ENCODE data around the gene OAS2.

DNA sequence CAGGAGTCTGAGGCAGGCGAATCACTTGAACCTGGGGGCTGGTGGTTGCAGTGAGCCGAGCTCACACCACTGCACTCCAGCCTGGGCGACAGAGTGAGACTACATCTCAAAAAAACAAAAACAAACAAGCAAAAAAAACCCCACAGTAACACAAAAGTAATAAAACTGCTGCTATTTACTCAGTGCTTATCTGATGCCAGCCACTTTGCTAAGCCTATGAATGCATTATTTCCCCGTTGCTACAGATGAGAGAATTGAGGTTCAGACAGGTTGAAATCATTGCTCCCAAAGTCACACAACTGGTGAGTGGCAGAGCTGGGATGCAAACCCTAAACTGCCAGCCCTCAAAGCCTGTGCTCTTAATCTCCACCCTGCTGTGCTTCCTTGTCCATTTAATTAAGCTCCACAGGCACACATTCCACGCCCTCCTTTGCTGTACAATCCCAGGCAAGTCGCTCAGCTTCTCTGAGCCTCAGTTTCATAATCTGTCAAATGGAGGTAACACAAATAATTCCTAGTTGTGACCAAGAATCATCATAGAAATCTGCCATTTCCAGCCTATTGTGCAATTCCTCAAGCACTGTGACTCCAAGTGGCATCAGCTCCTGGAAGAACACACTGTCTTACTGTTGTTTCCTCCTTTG lies 45.7 kb upstream of the OAS2 start:
- TF ChIP-seq EZH2phosphoT487 (IDR thresholded peaks at IDR 0.05; ENCODE audit: low read depth, severe bottlenecking, unreplicated experiment): no peak
- TF ChIP-seq, protein P1, sequence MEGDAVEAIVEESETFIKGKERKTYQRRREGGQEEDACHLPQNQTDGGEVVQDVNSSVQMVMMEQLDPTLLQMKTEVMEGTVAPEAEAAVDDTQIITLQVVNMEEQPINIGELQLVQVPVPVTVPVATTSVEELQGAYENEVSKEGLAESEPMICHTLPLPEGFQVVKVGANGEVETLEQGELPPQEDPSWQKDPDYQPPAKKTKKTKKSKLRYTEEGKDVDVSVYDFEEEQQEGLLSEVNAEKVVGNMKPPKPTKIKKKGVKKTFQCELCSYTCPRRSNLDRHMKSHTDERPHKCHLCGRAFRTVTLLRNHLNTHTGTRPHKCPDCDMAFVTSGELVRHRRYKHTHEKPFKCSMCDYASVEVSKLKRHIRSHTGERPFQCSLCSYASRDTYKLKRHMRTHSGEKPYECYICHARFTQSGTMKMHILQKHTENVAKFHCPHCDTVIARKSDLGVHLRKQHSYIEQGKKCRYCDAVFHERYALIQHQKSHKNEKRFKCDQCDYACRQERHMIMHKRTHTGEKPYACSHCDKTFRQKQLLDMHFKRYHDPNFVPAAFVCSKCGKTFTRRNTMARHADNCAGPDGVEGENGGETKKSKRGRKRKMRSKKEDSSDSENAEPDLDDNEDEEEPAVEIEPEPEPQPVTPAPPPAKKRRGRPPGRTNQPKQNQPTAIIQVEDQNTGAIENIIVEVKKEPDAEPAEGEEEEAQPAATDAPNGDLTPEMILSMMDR (IDR thresholded peaks at IDR 0.05; ENCODE audit: poor library complexity): no peak

Measured in hepatocyte (in vitro differentiated cells).